Astrocyte (in vitro differentiated cells and primary cell): ENCODE measurements around the gene SIAH3. TPM values are rescaled to one million over a fixed set of nuclear protein-coding genes. Genes with fewer than 3 reads are reported as not detected.

Experiments used
- DNase-seq: peaks from one replicate; pipeline ENCODE4 v3.0.0-alpha.2; 2010; ENCODE audit warnings: low read depth
- FAIRE-seq: peaks from 2 replicates; lab custom pipeline; 2011; peaks lifted over from hg19 to GRCh38; lab: Jason Lieb, UNC
- H2AFZ ChIP-seq: 2 replicates; pipeline ENCODE4 v1.6.0; 2012; ENCODE audit warnings: low read depth, low read length, inconsistent platforms
- H3K27ac ChIP-seq: 2 replicates; pipeline ENCODE4 v1.5.1; 2011; ENCODE audit warnings: low read depth, low read length, inconsistent platforms
- H3K27me3 ChIP-seq: 2 replicates; pipeline ENCODE4 v1.6.0; 2011; ENCODE audit warnings: low read length, inconsistent platforms; ENCODE audit not compliant: insufficient read depth
- H3K36me3 ChIP-seq: 2 replicates; pipeline ENCODE4 v1.5.1; 2011; ENCODE audit warnings: low read length, inconsistent platforms; ENCODE audit not compliant: insufficient read depth
- H3K4me1 ChIP-seq: 2 replicates; pipeline ENCODE4 v1.5.1; 2011; ENCODE audit warnings: low read length, inconsistent platforms; ENCODE audit not compliant: insufficient read depth
- H3K4me2 ChIP-seq: 2 replicates; pipeline ENCODE4 v1.6.0; 2012; ENCODE audit warnings: low read length, inconsistent platforms
- H3K4me3 ChIP-seq: 2 replicates; pipeline ENCODE4 v1.5.1; 2011; ENCODE audit warnings: low read depth, mild to moderate bottlenecking, low read length, inconsistent platforms; ENCODE audit not compliant: insufficient read depth
- H3K79me2 ChIP-seq: 2 replicates; pipeline ENCODE4 v1.6.0; 2012; ENCODE audit warnings: mild to moderate bottlenecking, low read length, inconsistent platforms; ENCODE audit not compliant: insufficient read depth
- H3K9ac ChIP-seq: 2 replicates; pipeline ENCODE4 v1.6.0; 2012; ENCODE audit warnings: mild to moderate bottlenecking, low read length, inconsistent platforms
- H3K9me3 ChIP-seq: 2 replicates; pipeline ENCODE4 v1.5.1; 2012; ENCODE audit warnings: low read depth, mild to moderate bottlenecking, low read length, inconsistent platforms; ENCODE audit not compliant: insufficient read depth
- H4K20me1 ChIP-seq: 2 replicates; pipeline ENCODE4 v1.6.0; 2012; ENCODE audit warnings: low read length, inconsistent platforms; ENCODE audit not compliant: insufficient read depth
- H3K27ac Mint-ChIP-seq: one replicate; pipeline ENCODE4 v1.8.0; 2021; ENCODE audit warnings: mild to moderate bottlenecking, mixed read lengths; ENCODE audit not compliant: unreplicated experiment
- H3K27me3 Mint-ChIP-seq: one replicate; pipeline ENCODE4 v1.8.0; 2021; ENCODE audit warnings: low read depth, mixed read lengths; ENCODE audit not compliant: unreplicated experiment
- H3K36me3 Mint-ChIP-seq: one replicate; pipeline ENCODE4 v1.8.0; 2021; ENCODE audit warnings: low read depth, mixed read lengths; ENCODE audit not compliant: unreplicated experiment
- H3K4me1 Mint-ChIP-seq: one replicate; pipeline ENCODE4 v1.8.0; 2021; ENCODE audit warnings: low read depth, mixed read lengths; ENCODE audit not compliant: unreplicated experiment
- H3K4me3 Mint-ChIP-seq: one replicate; pipeline ENCODE4 v1.8.0; 2021; ENCODE audit warnings: mild to moderate bottlenecking, moderate library complexity, mixed read lengths; ENCODE audit not compliant: unreplicated experiment
- H3K9me3 Mint-ChIP-seq: one replicate; pipeline ENCODE4 v1.8.0; 2021; ENCODE audit warnings: mild to moderate bottlenecking, mixed read lengths; ENCODE audit not compliant: unreplicated experiment
- CTCF ChIP-seq: IDR thresholded peaks from 2 replicates; pipeline ENCODE4 v1.5.1; 2011; ENCODE audit warnings: low read depth, mild to moderate bottlenecking, inconsistent platforms, low read length, moderate library complexity; ENCODE audit not compliant: insufficient read depth
- EZH2 ChIP-seq: IDR thresholded peaks from 2 replicates; pipeline ENCODE4 v1.6.1; 2012; ENCODE audit warnings: mild to moderate bottlenecking, low read length, inconsistent platforms; ENCODE audit not compliant: insufficient read depth
- total RNA-seq: library from RNA; stranded (reverse); gene quantifications from 2 replicates; pipeline ENCODE4 v1.2.1, GENCODE V29; 2021

The SIAH3 gene
- total RNA-seq, 1 donor from 2014 or later = 0.07 TPM

- no peaks in the 10 kb centered on the region for H3K4me1 ChIP-seq
- H3K79me2 ChIP-seq = no peaks in the 10 kb centered on the region
- H3K27me3 Mint-ChIP-seq = peaks cover 32% of the 10 kb centered on the region
- no peak overlapping the region for H2AFZ ChIP-seq
- H3K9me3 ChIP-seq = no peaks in the 10 kb centered on the region
- no peak overlapping the region for H3K9ac ChIP-seq
- H3K27ac Mint-ChIP-seq = no peak overlapping the region
- FAIRE-seq = no peak
- H3K4me2 ChIP-seq = no peak overlapping the region
- H3K9me3 Mint-ChIP-seq = peaks cover 3% of the 10 kb centered on the region
- no peak for DNase-seq
- no peaks in the 10 kb centered on the region for H3K4me1 Mint-ChIP-seq
- no peaks in the 10 kb centered on the region for H4K20me1 ChIP-seq
- H3K36me3 Mint-ChIP-seq = no peaks in the 10 kb centered on the region
- TF ChIP-seq CTCF (no peak), EZH2 (no peak)
- H3K4me3 Mint-ChIP-seq = no peak overlapping the region
- H3K4me3 ChIP-seq = no peak overlapping the region
- H3K27me3 ChIP-seq = peaks cover 7% of the 10 kb centered on the region
- H3K36me3 ChIP-seq = no peaks in the 10 kb centered on the region
- H3K27ac ChIP-seq = no peak overlapping the region
These were observed 63.5 kb downstream of the SIAH3 start for GRCh38 chr13:45788011-45788410.

DNA sequence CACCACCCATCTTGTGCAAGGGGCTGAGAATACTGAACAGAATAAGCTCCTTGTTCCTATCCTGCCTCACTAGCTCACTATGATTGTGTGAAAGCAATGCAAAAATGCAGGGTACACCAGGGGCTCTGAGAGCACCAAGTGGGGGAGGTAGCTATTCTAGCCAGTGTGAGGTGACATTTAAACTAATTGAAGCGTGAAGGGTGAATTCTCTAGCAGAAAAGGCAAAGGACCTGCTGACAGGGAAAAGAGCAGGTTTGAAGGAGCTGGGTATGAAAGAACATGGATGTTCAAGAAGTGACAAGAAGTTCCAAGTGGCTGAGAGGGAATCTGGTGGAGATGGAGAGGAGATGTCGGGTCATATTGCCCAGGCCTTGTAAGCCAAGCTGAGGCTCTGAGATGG lies 64.2 kb downstream of the SIAH3 start:
- H3K27me3 Mint-ChIP-seq = peaks cover 32% of the 10 kb centered on the region
- H3K4me3 ChIP-seq = no peak overlapping the region
- H2AFZ ChIP-seq = no peak overlapping the region
- FAIRE-seq (no peak), DNase-seq (no peak)
- no peak overlapping the region for H3K27ac Mint-ChIP-seq
- no peaks in the 10 kb centered on the region for H3K9me3 ChIP-seq
- no peaks in the 10 kb centered on the region for H4K20me1 ChIP-seq
- H3K4me1 ChIP-seq = no peaks in the 10 kb centered on the region
- TF ChIP-seq EZH2 (no peak), CTCF (no peak)
- peaks cover 7% of the 10 kb centered on the region for H3K27me3 ChIP-seq
- H3K79me2 ChIP-seq = no peaks in the 10 kb centered on the region
- no peaks in the 10 kb centered on the region for H3K36me3 ChIP-seq
- no peak overlapping the region for H3K27ac ChIP-seq
- H3K9ac ChIP-seq = no peak overlapping the region
- H3K4me2 ChIP-seq = no peak overlapping the region
- H3K4me1 Mint-ChIP-seq = no peaks in the 10 kb centered on the region
- no peak overlapping the region for H3K4me3 Mint-ChIP-seq
- no peaks in the 10 kb centered on the region for H3K36me3 Mint-ChIP-seq
- peaks cover 3% of the 10 kb centered on the region for H3K9me3 Mint-ChIP-seq

DNA sequence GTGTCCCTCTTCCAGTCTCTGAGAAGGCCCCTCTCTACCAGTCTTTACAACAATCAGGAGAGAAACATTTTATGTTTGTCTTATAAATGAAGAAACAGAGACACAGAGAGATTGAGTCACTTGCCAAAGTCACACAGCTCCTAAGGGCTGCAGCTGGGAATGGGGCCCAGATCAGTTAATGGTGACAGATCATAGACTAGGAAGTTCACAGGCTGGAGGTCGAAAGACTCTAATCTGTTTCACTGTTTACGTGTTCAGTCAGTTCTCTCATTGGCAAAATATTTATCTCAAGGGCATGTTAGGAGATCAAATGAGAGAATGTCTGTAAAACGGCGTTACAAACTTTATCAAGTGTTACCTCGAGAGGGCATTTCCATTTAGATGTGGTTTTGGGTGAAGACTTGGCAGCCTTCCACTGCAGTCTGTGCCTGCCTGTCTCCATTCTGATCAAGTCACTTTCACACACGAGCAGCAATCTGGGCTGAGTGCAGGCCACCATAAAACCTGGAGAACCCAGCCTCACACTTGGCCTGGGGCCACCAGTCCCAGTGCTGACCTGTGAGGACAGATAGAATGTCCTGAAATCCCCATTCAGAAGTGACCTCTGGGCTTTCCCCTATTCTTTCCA lies 65.1 kb downstream of the SIAH3 start:
- Histone ChIP-seq H4K20me1 (no peaks in the 10 kb centered on the region), H3K27me3 (peaks cover 7% of the 10 kb centered on the region), H3K9ac (no peak overlapping the region), H3K9me3 (no peaks in the 10 kb centered on the region), H2AFZ (no peak overlapping the region), H3K4me2 (no peak overlapping the region), H3K79me2 (no peaks in the 10 kb centered on the region), H3K36me3 (no peaks in the 10 kb centered on the region), H3K4me3 (no peak overlapping the region), H3K4me1 (no peaks in the 10 kb centered on the region), H3K27ac (no peak overlapping the region)
- no peaks in the 10 kb centered on the region for H3K36me3 Mint-ChIP-seq
- H3K9me3 Mint-ChIP-seq = peaks cover 3% of the 10 kb centered on the region
- FAIRE-seq (no peak), DNase-seq (no peak)
- H3K4me3 Mint-ChIP-seq = no peak overlapping the region
- no peak overlapping the region for H3K27ac Mint-ChIP-seq
- H3K4me1 Mint-ChIP-seq = peaks cover 9% of the 10 kb centered on the region
- no peak for TF ChIP-seq CTCF
- TF ChIP-seq EZH2 = no peak
- peaks cover 33% of the 10 kb centered on the region for H3K27me3 Mint-ChIP-seq
